ENCODE data around the gene IBTK. TPM values are rescaled to one million over a fixed set of nuclear protein-coding genes. Genes with fewer than 3 reads are reported as not detected.
"Not testable (repeated sequence)": the region's sequence is repeated elsewhere in the genome, so short reads cannot be mapped to it uniquely, and the experiment has no call there.

Gene IBTK
- polyA plus RNA-seq, 1 donor = 34.0 TPM

DNA sequence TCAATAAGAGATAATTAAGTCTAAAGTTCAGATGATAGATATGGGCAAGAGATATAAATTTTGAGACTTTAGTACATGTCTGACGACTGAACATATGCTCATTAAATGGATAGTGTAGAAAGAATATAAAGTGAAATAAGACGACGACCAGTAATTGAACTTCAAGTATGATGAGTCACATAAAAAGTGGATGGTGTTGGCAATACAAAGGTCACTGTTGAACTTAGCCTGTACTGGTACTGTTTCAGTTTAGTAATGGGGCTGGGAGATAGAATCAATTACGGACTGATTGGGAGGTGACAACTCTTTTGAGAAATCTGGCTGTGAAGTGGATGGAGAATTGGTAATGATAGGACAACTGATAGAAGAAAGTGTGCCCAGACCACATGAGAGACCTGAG is 68.1 kb downstream of the IBTK start:
- DNase-seq (ENCODE audit: low read depth) = no peak

DNA sequence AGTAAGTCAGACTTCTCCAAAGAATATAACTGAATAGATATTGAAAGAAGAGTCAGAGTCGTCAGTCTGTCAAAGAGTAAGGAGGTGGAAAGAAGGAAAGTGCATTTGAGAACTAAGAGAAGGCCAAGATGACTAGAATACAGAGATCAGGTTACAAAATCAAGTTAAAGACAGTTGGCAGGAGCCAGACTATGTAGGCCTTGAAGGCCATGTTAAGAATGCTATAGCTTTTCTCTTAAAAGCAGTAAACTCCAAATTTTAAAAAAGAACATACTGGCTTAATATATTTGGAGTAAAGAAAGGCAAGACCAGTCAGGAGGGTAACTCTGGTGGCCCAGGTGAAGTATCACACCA is 68.8 kb downstream of the IBTK start:
- no peak for DNase-seq (ENCODE audit: low read depth)

DNA sequence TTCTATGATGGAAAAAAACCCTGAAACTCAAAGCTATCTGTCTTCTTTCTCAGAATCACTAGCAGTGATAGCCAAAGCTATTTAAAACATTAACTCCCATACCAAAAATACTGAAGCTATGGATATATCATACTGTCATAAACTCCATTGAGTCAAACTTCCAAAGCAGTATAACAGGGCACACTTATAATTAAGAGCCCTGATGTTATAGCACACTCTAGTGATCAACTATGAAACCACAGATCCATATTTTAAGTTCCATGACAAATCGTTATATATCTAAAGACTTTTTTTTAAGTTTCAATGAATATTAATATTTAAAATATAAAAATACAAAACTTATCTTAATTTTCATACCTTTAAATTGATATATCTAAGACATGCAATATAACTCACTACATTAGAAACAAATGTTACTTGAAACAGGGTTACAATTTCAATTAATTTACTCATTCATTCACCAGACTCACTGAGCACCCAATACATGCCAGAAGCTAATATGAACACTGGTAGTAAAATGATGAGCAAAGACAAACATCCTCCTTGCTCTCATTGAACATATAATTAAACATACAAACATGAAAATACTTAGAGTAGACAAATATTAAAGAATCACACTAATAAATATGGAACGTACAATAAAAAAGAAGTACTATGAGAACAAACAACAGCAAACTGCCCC is 69.3 kb downstream of the IBTK start:
- peak; percentile 9 for DNase-seq (ENCODE audit: low read depth)

DNA sequence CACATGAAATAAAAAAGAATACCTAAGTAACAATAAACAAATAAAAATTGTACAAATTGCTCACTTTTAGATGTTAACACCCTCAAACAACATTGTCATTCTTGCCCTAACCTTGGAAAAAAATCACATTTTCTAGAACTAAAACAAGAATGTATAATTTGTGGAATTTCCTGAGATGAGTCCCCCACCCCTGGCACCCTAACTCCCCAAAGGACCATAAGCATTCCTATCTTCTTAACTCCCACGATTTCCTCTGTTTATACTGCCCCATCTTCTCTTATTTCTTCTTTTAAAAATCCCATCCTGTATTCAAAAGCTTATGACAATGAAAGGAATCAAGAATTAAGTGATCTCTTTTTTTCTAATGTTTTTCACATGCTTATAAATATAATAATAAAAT is 70.9 kb downstream of the IBTK start:
- no peak for DNase-seq (ENCODE audit: low read depth)

GRCh38 chr6:82172594-82172993 is 75.0 kb downstream of the IBTK start:
- peak; percentile 13 for DNase-seq (ENCODE audit: low read depth)

DNA sequence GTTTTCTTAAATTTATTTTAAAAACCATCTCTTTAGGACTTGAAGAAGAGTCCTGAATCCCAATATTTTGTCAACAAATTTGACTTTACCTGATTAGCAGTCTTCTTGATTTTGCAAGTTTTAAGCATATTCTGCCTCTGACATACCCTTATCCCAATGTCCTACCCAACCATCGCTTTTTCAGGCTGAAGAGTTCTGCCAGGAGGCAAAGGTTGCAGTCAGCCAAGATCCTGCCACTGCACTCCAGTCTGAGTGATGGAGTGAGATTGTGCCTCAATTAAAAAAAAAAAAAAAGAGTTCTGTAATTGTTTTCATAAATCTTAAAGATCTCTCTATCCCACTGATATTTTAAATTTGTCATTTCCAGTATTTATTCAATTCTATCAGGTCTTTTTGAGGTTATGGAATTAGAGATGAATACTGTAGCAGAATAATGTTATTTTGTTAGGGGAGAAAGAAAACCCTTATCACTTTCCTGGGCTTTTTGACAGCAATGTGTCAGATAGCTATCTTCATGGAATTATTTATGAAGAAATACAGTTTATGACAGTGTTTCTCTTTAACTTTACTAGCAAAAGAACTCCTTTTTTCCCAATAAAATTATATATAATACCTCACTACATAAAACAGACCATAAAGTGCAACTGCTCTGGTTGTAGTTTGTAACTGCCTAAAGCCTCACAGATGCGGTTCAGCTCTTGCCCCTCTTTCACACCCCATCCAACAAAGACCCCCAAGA is 78.2 kb downstream of the IBTK start:
- DNase-seq (ENCODE audit: low read depth) = no peak

GRCh38 chr6:82166493-82166892 is 81.1 kb downstream of the IBTK start:
- DNase-seq (ENCODE audit: low read depth) = no peak

GRCh38 chr6:82160255-82160990 is 87.1 kb downstream of the IBTK start:
- DNase-seq (ENCODE audit: low read depth) = no peak

DNA sequence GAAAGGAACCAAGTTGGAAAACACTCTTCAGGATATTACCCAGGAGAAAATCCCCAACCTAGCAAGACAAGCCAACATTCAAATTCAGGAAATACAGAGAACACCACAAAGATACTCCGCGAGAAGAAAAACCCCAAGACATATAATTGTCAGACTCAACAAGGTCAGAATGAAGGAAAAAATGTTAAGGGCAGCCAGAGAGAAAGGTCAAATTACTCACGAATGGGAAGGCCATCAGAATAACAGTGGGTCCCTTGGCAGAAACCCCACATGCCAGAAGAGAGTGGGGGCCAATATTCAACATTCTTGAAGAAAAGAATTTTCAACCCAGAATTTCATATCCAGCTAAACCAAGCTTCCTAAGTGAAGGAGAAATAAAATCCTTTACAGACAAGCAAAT is 94.8 kb downstream of the IBTK start:
- not testable (repeated sequence) for DNase-seq (ENCODE audit: low read depth)

GRCh38 chr6:82151147-82151546 is 96.4 kb downstream of the IBTK start:
- DNase-seq (ENCODE audit: low read depth) = not testable (repeated sequence)

GRCh38 chr6:82145926-82146452 is 101.6 kb downstream of the IBTK start:
- DNase-seq (ENCODE audit: low read depth) = no peak

DNA sequence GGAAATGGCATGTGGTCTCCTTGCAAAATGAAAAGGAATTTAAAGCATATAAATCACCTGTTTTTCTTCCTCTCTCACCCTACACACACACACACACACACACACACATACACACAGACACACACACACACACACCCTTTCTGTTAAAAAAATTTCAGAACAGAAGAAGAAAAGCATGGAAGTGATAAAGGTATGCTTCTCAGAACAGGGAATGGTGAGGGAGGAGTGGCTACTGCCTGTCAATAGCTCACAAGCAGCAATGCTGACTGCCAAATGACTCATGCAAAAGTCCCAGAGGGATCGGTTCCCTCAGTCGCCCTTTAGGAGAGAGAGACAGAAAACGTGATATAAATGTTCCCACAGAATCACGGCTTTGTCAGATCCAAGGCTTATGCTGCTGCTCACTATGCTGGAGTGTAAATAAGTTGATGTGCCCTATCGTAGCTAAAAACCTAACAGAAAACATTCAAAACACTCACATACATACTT is 102.6 kb downstream of the IBTK start:
- peak; percentile 36 for DNase-seq (ENCODE audit: low read depth)

DNA sequence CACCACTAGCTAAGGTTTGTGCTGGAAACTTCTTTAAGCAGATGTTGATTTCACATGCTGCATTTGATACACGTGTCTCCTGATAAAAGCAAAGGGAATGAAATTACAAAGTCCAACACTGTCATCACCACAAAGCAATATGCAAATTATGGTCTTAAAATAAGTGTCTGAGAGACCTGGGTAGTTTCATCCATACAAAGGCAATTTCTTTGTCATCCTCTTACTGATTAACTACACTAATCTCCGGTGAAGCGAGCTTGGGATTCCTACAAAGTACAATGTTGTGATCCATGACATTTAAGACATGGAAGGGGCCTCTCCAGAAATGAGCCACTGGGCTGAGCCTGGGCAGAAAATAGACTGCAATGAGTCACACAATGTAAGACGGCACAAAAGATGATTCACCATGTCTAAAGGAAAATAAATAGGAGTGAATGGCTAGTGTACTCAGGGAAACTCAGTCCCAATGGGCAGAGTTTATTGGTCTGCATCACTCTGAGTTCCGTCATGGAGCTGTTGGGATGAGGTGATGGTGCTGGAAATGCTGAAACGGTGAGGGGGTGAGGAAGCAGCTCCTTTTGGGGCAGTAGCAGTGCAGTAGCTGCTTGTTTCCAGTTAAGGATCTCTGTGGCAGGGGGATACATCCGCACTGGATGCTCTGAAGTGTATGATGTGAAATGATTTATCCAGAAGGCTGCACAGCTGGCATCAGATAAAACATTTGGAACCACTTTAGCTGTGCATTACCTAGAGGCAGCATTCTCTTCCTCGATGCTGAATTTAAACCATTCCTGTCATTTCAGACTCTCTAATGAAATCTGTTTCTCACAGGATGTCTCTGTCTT is 103.3 kb downstream of the IBTK start:
- peak; percentile 34 for DNase-seq (ENCODE audit: low read depth)

GRCh38 chr6:82143041-82143481 is 104.5 kb downstream of the IBTK start:
- no peak for DNase-seq (ENCODE audit: low read depth)

GRCh38 chr6:82142524-82142923 is 105.0 kb downstream of the IBTK start:
- DNase-seq (ENCODE audit: low read depth) = no peak

DNA sequence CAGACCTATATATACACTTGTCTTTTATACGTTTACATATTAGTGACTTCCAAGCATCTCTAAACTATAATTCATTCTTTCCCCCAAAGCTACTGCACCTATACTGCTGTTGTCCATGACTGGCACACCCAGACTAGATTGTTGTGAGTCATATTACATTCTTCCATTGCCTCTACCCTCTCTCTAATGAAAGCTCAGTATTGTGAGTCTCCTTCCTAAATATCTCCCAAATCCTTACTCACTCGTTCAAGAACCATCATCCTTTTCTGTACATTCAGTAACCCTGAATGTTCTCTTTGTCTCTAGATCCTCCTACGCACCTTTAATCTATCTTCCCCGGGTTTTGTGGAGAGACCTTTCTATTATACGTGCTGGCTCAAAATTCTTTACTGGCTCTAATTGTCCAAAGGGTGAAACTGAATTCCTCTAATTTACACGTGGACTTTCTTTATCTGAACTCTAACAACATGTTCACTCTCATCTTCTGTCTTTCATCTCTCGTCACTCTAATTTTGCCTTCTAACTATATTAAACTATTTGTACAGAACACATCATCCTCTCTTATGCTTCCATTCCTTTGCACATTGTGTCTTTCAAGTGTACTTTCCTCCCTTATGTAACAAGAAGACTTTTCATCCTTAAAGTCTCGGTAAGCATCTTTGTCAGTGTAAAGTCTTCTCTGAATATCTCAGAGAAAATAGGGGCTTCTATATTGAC is 109.3 kb downstream of the IBTK start:
- DNase-seq (ENCODE audit: low read depth) = no peak

DNA sequence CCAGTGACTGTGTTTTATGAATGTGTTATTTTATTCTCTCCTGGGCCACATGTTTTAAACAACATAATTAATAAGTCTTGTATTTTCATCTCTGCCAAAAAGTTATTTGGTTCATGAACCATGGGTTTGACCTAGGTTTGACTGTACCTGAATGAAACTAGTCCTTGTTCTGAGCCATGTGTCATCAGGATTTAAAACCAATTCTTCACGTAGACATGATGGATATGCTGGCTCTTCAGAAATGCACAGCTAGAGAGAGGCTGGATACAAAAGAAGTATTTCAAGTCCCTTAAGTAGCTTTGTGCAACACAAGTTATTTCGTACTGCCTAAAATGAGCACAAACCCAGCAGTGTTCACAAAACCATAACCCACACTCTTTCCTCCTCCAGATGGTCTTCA is 116.1 kb downstream of the IBTK start:
- DNase-seq (ENCODE audit: low read depth) = no peak

DNA sequence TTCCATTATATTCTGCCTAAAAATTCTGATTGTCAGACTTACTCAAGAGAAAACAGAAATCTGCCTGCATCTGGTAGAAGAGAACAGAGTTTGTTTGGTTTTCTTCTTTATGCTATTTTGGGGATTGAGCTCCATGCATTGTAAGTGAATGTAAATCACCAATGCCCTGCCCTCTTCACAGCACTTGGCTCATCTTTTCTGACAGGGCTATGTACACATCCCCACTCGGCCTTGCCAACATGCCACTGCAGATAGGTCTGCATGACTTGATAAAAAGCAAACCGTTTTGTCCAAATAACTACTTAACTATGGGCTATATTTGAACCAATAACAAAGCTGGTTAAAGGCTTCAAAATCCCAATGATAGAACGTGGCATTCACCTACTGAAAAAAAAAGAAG is 117.7 kb downstream of the IBTK start:
- no peak for DNase-seq (ENCODE audit: low read depth)

DNA sequence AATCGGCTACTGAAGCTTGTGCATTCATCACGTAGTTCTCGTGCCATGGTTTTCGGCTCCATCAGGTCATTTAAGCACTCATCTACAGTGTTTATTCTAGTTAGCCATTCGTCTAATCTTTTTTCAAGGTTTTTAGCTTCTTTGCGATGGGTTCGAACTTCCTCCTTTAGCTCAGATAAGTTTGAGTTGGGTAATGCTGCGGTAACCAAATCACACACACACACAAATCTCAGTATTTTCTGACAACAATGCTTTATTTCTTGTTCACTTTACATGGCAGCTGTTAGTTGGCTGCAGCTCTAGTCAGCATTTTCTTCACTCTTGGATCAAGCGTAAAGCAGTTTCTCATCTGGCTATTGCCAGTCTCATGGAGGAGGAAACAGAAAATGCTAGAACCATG is 118.6 kb downstream of the IBTK start:
- DNase-seq (ENCODE audit: low read depth) = not testable (repeated sequence)

GRCh38 chr6:82123632-82124031 is 123.9 kb downstream of the IBTK start:
- no peak for DNase-seq (ENCODE audit: low read depth)
